ENCODE data around the gene RTL9.

Gene RTL9

DNA sequence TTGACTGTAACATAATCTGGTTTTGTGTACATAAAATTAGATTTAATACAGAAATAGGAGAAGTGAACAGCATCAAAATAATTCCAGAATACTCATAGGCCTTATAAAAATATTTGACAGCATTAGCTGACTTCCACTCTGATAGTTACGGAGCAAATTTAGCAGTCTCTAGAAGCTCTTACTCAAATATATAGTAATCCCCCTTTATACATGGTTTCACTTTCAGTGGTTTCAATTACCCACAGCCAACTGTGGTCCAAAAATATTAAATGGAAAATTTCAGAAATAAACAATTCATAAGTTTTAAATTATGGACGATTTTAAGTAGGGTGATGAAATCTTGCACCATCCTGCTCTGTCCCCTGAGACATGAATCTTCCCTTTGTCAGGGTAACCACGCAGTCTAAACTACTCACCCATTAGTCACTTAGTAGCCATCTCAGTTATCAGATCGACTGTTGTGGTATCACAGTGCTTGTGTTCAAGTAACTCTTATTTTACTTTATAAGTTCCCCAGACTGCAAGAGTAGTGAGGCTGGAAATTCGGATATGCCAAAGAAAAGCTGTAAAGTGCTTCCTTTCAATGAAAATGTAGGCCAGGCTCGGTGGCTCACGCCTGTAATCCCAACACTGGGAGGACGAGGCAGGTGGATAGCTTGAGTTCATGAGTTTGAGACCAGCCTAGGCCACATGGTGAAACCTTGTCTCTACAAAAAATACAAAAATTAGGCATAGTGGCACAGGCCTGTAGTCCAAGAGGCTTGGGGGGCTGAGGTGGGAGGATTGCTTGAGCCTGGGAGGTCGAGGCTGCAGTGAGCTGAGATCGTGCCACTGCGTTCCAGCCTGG is 17.2 kb upstream of the RTL9 start:
- DNase-seq (ENCODE audit: low spot score), result no peak

DNA sequence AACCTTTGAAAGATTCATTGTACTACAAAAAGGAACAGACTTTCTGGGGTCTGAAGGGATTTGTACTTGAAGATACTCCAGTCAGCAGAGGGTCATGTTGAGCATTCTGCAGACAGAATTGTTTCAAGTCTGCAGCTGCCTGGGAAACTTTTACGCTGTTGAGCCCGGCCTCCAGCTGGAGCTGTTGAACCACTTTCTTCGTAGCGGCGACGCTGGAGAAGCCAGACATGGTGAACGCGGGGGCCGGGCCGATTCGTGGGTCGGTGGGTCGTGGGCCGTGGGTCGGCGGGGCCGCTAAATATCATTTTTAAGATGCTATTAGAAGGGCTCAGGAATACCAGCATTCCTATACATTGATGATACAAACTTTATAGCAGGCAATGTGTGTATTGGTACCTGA is 12.0 kb upstream of the RTL9 start:
- DNase-seq (ENCODE audit: low spot score), result no peak

DNA sequence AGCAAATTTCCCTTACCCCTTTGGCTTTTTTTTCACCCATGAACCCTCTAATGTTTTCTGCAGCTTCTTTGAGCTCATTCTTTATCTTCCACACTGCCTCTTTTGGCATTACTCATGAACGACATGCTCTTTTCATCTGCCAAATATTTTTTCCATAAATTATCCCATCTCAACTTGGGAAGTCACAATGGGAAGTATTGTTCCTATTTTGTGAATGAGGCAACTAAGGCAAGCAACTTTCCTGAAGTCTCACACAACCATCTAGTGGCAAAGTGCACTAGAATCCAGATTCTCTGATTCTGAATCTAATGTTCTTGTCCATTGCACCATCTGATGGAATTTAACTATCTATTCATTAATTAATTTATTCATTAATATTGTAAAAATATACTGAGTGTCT is 625 bp downstream of the RTL9 start:
- no peak for DNase-seq (ENCODE audit: low spot score)

GRCh38 chrX:110363244-110363643 is 4.6 kb downstream of the RTL9 start:
- DNase-seq (ENCODE audit: low spot score), result no peak

DNA sequence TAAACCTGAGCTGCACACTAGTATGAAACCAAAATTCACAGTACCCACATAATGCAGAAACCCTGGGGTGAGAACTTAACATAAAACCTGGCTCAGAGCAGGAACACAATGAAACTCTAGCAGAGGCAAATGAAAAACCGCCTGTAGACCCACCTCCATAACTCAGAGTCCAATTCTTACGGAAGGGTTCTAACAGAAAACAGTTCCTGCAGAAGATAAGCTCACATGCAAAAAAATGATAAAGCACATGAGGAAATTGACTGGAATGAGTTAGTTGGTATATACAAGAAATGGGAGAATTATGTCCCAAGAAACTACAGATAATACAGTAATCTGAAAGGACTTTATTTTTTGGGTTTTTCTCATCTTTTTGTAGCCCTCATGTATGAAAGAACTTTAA is 14.7 kb downstream of the RTL9 start:
- no peak for DNase-seq (ENCODE audit: low spot score)

DNA sequence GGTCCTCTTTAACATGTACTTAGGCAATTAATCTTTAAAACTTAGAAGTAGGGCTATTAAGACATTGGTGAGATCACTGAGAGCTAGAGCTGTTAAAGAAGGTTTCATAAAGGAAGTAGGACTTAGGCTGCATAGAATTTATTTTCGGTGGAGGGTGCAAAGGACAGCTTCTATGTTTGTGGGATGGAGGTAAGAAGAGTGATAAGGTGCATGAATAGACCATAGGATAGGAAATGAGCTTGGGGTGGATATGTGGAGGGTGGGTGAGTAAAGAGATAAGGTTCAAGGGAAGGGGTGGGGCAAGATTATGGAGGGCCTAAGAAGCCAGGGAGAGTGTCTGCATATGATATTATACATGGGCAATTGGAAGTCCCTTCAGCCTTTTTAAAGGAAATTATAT is 15.9 kb downstream of the RTL9 start:
- DNase-seq (ENCODE audit: low spot score), result no peak

- no peak for DNase-seq (ENCODE audit: low spot score)
These were observed 22.6 kb downstream of the RTL9 start for GRCh38 chrX:110381216-110381615.

DNA sequence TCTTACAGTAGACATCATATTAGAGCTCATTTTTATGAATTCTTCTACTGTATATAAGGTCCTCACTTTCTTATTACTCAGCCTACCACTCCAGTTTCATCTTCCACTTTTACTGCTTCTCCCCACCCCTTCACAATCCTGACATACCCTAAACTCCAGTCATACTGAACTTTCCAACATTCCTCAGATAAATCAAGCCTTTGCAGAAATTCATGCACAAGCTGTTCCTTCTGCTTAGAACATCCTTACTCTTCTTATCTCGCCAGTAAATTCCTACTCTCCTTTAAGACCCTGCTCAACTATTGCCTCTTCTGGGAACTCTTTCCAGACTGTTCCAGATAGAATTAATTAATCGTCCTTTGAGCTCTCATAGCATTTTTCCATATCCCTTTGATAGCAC is 24.8 kb downstream of the RTL9 start:
- no peak for DNase-seq (ENCODE audit: low spot score)

- DNase-seq (ENCODE audit: low spot score), result no peak
These were observed 25.8 kb downstream of the RTL9 start for GRCh38 chrX:110384490-110384889.

DNA sequence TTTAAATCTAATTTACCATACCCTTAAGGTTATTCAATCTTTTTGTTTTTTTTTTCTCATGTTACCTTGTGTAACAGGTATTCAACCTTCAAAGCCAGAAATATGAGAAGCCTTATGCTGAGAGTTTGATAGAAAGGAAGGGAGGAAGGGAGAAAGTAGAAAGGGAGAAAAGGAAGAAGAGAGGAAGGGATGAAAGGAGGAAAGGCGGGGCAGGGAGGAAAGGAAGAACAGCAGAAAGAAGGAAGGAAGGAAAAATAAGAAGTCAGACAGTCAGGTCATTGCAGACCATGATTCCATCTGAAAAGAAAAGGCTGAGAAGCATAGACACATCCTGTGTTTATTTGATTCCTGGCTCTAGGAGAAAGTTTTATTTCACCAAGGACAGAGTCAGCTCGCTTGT is 30.9 kb downstream of the RTL9 start:
- DNase-seq (ENCODE audit: low spot score), result no peak

GRCh38 chrX:110391086-110391485 is 32.4 kb downstream of the RTL9 start:
- no peak for DNase-seq (ENCODE audit: low spot score)

DNA sequence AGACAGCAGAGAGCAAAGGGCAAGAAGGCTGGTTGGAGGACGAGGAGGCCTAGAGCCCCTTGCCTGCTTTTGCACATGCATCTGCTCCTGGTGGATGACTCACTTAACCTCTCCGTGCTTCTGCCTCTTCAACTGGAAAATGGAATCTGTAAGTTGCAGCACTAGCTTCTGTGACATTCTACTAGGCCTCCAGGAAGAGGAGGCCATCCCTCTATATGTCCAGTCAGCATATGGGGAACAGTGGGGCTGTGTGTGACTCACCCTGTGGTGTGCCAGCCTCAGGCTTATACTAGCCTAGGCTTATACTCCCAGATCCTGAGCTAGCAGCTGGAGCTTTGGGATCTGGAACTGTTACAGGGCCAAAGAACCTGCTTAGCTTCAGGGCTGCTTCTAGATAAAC is 36.0 kb downstream of the RTL9 start:
- no peak for DNase-seq (ENCODE audit: low spot score)

DNA sequence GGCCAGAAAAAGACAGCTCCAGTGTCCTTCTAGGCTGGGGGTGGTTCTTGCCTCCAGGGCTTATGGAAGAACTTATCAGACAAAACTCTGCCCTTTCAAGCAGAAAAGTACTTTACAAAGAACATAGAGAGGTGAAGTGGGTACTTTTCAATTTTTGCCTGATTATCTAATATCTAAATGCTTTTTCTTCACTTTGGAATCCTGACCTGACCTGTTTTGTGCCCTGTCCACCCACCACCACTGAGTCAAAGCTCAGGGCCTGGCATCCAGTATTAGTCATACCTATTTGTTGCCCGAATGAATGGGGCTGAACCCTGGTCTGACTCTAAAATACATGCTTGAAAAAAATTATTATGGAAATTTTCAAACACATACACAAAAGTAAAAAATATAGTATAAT is 37.2 kb downstream of the RTL9 start:
- DNase-seq (ENCODE audit: low spot score), result no peak

DNA sequence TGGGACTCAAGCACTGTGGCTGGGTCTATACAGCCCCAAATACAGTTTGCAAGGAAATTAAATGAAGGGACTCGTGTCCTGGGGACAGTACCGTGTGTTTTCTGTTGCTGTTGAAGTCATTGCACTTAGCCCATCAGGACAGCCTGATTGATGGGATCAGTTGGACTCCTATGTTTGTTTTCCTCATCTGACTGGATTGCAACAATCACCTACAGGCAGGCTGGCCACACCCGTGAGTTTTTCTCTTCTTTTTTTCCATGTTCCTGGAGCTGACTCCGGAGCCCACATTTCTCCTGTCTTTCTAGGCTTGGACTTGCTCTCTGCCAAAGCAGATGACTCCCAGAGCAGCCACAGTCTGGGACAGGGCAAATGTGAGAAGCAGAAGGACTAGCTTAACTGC is 38.1 kb downstream of the RTL9 start:
- DNase-seq (ENCODE audit: low spot score), result no peak

DNA sequence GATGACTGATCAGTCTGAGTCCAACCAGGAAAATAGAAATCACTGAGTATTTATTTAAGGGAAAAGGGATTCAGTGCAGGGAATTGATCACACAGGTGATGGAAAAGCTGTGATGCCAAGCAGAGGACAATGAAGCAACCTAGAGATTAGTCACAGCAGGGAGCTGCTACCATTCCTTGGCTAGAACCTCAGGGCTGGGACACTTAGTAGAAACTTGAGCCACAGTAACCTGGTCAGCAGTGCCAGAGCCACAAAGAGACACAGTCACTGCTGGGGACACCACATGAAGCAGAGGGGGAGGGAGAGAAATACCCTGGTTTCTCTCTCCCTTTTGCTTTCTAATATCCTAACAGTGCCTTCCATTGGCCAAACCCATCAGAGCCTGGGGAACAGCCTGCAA is 38.7 kb downstream of the RTL9 start:
- DNase-seq (ENCODE audit: low spot score), result no peak

- no peak for DNase-seq (ENCODE audit: low spot score)
These were observed 39.3 kb downstream of the RTL9 start for GRCh38 chrX:110397904-110398303.

DNA sequence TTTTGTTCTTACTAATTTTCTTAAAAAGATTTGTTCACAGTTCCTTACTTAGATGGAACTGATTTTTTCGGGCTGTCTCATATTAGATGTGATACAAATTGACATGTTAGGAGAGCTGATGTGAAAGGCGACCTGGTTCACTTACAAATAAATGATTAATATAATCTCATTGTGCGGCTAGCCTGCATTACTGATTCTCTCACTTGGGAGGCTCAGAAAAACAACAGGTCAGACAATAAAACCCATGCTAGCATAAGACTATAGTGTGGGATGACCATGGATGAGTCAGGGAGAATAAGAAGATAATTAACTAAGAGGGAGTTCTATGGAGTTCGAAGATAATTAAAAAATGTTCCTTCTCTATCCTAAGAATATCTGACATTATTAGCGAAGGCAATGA is 40.8 kb downstream of the RTL9 start:
- no peak for DNase-seq (ENCODE audit: low spot score)

DNA sequence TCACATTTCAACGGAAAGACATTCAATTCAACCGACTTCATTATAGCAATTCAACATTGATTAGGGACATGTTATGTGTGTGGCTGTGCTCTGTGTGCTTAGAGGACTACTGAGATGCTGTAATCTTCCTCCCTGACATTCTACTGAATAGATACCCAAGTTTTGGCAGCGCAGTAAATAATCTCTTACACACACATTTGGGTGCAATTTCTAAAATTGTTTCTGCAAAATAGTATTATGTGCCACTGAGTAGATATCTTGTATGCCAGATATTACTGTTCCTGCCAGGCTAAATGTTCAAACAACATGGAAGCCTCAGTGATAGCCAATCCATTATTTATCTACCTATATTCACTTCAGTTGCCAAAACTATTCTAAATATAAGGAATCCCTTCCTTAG is 41.3 kb downstream of the RTL9 start:
- no peak for DNase-seq (ENCODE audit: low spot score)

GRCh38 chrX:110401135-110401534 is 42.5 kb downstream of the RTL9 start:
- no peak for DNase-seq (ENCODE audit: low spot score)

DNA sequence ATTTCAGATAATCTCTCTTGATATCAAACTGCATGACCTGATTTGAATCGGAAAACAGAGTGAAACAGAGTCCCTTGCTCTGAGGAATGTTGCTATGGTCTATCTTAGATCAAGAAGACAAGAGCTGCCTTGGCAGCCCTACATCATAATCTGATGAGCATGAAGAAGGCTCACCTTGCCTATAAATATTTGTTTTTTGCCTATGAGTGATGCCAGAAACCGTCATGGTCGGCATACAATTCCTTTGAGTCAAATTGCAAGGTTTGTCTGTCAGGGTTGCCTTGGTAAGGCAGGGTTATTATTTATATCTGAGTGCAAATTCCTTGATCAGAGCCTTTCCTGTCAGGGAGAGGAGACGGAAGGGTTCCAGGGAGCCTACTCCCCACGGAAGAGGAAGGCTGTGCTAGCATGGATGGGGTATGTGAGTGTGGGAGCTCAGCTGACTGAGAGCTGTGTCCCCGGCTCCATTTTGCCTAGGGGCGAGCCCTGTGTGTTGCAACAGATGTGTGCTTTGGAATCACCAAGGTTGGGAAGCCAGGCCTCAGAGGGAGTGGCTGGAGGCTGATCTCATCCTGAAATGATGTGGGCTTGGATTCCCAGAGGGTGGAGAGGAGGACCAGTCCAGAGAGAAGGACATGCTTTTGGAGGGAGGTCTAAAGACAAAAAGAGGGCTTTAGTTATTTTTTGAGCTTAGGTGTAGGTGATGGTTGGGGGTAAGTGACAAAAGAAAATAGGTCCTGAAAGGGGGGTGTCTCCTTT is 43.6 kb downstream of the RTL9 start:
- DNase-seq (ENCODE audit: low spot score), result no peak

- no peak for DNase-seq (ENCODE audit: low spot score)
These were observed 44.2 kb downstream of the RTL9 start for GRCh38 chrX:110402850-110403221.

DNA sequence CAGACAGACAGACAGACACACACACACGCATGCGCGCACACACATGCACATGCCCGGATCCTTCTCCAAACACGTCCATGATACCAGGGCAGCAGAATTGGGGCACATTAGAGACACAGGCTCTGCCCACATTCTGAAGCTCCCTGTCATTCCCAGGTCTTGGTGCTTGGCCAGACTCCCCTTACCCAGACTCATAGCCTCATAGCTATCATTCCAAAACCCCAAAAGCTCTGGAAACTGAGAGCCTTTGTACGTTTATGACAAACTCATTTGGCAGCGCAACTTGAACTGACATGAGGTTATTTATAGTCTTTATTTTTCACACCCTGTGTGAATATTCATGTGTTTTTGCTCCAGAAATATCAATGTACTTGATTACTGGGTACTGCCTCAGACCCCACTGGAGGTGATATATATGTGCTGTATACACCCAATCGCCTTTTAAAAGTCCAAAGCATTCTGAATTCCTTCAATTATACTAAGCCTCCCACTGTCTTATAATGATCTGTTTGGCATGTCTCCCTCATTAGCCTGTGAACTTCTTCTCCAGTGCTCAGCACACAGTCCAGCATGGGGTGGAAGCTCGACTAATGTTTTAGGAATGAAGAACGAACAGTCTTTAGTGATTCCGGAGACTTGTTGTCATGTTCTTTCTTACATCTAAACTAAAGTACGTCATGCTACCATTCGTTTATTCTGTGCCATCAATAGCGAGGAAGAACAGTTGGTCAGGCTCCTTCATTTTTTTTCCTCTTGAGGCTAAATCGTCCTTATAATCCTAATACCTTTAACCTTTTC is 45.0 kb downstream of the RTL9 start:
- DNase-seq (ENCODE audit: low spot score), result no peak

DNA sequence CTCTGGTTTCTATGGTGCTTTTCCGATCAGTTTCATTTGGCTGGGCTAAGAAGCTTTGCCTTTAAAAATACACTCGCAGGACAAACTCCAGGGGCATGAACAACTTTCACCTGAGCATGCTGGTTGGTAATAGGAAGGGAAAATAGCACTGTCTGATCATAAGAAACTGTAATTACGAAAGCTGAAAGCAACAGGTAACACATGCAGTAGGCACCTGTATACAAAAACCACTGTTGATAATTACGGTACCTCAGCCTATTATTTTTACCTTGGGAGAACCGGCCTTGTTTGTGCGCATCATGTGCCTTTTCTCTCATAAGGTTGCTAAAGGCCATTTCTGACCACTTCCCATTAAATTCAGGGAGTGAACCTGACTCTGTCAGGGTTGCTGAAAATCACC is 45.7 kb downstream of the RTL9 start:
- DNase-seq (ENCODE audit: low spot score), result no peak

Data from D341Med (cell line).